ENCODE results near the gene ADAMTS17. TPM values are rescaled to one million over a fixed set of nuclear protein-coding genes. Genes with fewer than 3 reads are reported as not detected.

The ADAMTS17 gene
- total RNA-seq, 1 experiment from 2014 or later, result 1.8 TPM

DNA sequence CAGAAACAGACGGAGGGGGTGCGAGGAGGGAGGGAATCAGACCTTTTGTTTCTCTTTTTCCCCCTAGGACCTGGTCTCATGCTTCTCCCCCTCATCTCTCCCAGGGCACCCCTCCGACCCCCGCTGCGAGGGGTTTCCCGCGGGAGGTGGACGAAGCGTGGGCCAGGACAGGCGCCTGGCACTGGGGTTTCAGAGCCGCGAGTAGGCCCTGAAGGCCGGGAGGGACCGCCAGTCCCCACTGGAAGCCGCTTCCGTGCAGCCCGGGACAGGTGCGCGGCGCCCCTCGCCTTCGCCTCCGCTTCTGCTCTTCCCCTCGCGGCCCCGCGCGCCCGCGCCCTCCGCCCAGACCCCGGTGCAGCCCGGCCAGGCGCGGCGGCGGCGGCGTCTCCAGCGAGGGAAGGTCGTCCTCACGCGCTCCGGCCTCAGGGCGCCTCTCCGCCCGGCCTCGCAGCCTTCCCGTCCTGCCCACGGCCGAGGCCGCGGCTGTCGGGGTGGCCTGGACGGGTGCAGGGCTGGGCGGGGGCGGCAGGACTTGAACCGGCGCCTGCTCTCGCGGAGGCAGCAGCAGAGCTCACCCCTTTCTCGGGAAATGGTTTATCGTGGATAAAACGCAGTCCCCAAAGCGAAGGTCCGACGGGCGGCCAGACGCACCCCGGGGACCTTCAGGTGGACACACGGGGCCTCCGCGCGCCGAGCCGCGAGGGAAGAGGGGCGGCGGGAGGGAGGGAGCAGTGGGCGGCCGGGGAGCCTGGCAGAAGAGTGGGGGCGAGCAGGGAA is 31.5 kb upstream of the ADAMTS17 start:
- POLR2A ChIA-PET, result interaction anchor here (0.6 kb wide), 1 partner anchor 434 kb away, joined by 5 read pairs; no protein-coding TSS in a partner anchor
- DNase-seq (ENCODE audit: low spot score), result peak; percentile 21
- peak; percentile 31; the same call in 1 of the 2 replicates for TF ChIP-seq FOXP1 (CRISPR knock-in tag; IDR thresholded peaks at IDR 0.05; ENCODE audit: borderline replicate concordance)
- no peak for TF ChIP-seq ZNF121 (CRISPR knock-in tag; IDR thresholded peaks at IDR 0.05)
- TF ChIP-seq, protein P1, sequence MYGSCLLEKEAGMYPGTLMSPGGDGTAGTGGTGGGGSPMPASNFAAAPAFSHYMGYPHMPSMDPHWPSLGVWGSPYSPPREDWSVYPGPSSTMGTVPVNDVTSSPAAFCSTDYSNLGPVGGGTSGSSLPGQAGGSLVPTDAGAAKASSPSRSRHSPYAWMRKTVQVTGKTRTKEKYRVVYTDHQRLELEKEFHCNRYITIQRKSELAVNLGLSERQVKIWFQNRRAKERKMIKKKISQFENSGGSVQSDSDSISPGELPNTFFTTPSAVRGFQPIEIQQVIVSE (CRISPR knock-in tag; IDR thresholded peaks at IDR 0.05; ENCODE audit: borderline replicate concordance), result no peak
- no peak for TF ChIP-seq OVOL2 (CRISPR knock-in tag; IDR thresholded peaks at IDR 0.05; ENCODE audit: borderline replicate concordance)
- TF ChIP-seq, protein P2, sequence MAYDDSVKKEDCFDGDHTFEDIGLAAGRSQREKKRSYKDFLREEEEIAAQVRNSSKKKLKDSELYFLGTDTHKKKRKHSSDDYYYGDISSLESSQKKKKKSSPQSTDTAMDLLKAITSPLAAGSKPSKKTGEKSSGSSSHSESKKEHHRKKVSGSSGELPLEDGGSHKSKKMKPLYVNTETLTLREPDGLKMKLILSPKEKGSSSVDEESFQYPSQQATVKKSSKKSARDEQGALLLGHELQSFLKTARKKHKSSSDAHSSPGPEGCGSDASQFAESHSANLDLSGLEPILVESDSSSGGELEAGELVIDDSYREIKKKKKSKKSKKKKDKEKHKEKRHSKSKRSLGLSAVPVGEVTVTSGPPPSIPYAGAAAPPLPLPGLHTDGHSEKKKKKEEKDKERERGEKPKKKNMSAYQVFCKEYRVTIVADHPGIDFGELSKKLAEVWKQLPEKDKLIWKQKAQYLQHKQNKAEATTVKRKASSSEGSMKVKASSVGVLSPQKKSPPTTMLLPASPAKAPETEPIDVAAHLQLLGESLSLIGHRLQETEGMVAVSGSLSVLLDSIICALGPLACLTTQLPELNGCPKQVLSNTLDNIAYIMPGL (CRISPR knock-in tag; IDR thresholded peaks at IDR 0.05), result 0 out of 2 replicates have a peak, but pooled peaks have one; percentile 54
- TF ChIP-seq ZNF219 (CRISPR knock-in tag; IDR thresholded peaks at IDR 0.05; ENCODE audit: borderline replicate concordance), result no peak

DNA sequence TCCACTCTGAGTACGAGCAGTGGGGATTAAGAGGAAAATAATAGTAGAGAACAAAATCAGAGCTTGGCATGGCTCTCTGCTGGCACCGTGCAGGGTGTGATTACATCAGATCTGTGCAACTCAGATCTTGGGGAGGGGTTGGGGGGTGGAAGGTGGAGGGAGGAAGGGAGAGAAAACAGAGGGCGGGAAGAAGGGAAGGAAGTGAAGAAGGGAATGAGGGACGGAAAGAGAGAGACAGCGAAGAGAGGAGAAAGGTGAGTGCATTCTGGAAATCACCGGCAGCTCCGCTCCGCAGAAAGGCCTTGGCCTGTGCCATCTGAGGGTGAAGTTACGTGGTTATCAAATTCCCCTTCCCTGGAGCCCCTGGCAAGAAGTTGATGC is 31.0 kb upstream of the ADAMTS17 start:
- ATAC-seq, result peak; percentile 63
- H3K36me3 Mint-ChIP-seq, result peaks cover 13% of the 10 kb centered on the region
- peak overlapping the region; percentile 82 for H3K4me3 Mint-ChIP-seq
- DNase-seq (ENCODE audit: low spot score), result no peak
- H3K9me3 Mint-ChIP-seq, result peaks cover 25% of the 10 kb centered on the region
- ChIA-PET POLR2A (interaction anchor here (0.6 kb wide), 1 partner anchor 433 kb away, joined by 5 read pairs; no protein-coding TSS in a partner anchor), CTCF (interaction anchor here (1.0 to 2.9 kb wide), 2 partner anchors 11 to 23 kb away, joined by 3 to 27 read pairs; no protein-coding TSS in a partner anchor)
- H3K4me1 Mint-ChIP-seq, result peaks cover 5% of the 10 kb centered on the region
- TF ChIP-seq ZBTB21 (CRISPR knock-in tag; IDR thresholded peaks at IDR 0.05; ENCODE audit: borderline replicate concordance) (no peak), ZNF317 (CRISPR knock-in tag; IDR thresholded peaks at IDR 0.05; ENCODE audit: borderline replicate concordance, low read depth) (no peak)
- TF ChIP-seq, protein P3, sequence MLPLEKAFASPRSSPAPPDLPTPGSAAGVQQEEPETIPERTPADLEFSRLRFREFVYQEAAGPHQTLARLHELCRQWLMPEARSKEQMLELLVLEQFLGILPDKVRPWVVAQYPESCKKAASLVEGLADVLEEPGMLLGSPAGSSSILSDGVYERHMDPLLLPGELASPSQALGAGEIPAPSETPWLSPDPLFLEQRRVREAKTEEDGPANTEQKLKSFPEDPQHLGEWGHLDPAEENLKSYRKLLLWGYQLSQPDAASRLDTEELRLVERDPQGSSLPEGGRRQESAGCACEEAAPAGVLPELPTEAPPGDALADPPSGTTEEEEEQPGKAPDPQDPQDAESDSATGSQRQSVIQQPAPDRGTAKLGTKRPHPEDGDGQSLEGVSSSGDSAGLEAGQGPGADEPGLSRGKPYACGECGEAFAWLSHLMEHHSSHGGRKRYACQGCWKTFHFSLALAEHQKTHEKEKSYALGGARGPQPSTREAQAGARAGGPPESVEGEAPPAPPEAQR (CRISPR knock-in tag; IDR thresholded peaks at IDR 0.05), result no peak
- TF ChIP-seq, protein P4, sequence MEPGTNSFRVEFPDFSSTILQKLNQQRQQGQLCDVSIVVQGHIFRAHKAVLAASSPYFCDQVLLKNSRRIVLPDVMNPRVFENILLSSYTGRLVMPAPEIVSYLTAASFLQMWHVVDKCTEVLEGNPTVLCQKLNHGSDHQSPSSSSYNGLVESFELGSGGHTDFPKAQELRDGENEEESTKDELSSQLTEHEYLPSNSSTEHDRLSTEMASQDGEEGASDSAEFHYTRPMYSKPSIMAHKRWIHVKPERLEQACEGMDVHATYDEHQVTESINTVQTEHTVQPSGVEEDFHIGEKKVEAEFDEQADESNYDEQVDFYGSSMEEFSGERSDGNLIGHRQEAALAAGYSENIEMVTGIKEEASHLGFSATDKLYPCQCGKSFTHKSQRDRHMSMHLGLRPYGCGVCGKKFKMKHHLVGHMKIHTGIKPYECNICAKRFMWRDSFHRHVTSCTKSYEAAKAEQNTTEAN (CRISPR knock-in tag; IDR thresholded peaks at IDR 0.05), result no peak
- TF ChIP-seq, protein P5, sequence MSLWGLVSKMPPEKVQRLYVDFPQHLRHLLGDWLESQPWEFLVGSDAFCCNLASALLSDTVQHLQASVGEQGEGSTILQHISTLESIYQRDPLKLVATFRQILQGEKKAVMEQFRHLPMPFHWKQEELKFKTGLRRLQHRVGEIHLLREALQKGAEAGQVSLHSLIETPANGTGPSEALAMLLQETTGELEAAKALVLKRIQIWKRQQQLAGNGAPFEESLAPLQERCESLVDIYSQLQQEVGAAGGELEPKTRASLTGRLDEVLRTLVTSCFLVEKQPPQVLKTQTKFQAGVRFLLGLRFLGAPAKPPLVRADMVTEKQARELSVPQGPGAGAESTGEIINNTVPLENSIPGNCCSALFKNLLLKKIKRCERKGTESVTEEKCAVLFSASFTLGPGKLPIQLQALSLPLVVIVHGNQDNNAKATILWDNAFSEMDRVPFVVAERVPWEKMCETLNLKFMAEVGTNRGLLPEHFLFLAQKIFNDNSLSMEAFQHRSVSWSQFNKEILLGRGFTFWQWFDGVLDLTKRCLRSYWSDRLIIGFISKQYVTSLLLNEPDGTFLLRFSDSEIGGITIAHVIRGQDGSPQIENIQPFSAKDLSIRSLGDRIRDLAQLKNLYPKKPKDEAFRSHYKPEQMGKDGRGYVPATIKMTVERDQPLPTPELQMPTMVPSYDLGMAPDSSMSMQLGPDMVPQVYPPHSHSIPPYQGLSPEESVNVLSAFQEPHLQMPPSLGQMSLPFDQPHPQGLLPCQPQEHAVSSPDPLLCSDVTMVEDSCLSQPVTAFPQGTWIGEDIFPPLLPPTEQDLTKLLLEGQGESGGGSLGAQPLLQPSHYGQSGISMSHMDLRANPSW (CRISPR knock-in tag; conservative IDR thresholded peaks at IDR 0.05; ENCODE audit: low read depth), result no peak
- TF ChIP-seq, protein P6, sequence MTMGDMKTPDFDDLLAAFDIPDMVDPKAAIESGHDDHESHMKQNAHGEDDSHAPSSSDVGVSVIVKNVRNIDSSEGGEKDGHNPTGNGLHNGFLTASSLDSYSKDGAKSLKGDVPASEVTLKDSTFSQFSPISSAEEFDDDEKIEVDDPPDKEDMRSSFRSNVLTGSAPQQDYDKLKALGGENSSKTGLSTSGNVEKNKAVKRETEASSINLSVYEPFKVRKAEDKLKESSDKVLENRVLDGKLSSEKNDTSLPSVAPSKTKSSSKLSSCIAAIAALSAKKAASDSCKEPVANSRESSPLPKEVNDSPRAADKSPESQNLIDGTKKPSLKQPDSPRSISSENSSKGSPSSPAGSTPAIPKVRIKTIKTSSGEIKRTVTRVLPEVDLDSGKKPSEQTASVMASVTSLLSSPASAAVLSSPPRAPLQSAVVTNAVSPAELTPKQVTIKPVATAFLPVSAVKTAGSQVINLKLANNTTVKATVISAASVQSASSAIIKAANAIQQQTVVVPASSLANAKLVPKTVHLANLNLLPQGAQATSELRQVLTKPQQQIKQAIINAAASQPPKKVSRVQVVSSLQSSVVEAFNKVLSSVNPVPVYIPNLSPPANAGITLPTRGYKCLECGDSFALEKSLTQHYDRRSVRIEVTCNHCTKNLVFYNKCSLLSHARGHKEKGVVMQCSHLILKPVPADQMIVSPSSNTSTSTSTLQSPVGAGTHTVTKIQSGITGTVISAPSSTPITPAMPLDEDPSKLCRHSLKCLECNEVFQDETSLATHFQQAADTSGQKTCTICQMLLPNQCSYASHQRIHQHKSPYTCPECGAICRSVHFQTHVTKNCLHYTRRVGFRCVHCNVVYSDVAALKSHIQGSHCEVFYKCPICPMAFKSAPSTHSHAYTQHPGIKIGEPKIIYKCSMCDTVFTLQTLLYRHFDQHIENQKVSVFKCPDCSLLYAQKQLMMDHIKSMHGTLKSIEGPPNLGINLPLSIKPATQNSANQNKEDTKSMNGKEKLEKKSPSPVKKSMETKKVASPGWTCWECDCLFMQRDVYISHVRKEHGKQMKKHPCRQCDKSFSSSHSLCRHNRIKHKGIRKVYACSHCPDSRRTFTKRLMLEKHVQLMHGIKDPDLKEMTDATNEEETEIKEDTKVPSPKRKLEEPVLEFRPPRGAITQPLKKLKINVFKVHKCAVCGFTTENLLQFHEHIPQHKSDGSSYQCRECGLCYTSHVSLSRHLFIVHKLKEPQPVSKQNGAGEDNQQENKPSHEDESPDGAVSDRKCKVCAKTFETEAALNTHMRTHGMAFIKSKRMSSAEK (CRISPR knock-in tag; IDR thresholded peaks at IDR 0.05; ENCODE audit: borderline replicate concordance), result no peak
- H3K27ac Mint-ChIP-seq, result no peak overlapping the region
- peaks cover 54% of the 10 kb centered on the region for H3K27me3 Mint-ChIP-seq (ENCODE audit: low read depth)

More for the DNA sequence above, 31.5 kb upstream of the ADAMTS17 start:
- Mint-ChIP-seq H3K36me3 (peaks cover 13% of the 10 kb centered on the region), H3K27ac (no peak overlapping the region), H3K4me1 (peaks cover 5% of the 10 kb centered on the region), H3K27me3 (ENCODE audit: low read depth) (peaks cover 52% of the 10 kb centered on the region), H3K9me3 (peaks cover 25% of the 10 kb centered on the region), H3K4me3 (peak overlapping the region; percentile 82)
- CTCF ChIA-PET, result interaction anchor here (0.6 to 2.9 kb wide), 4 partner anchors 10 to 234 kb away, joined by 3 to 27 read pairs (median 4); partner anchors contain the start of gene ADAMTS17
- ATAC-seq, result peak; percentile 70
